ENCODE measurements around the gene PRG3. TPM values are rescaled to one million over a fixed set of nuclear protein-coding genes. Genes with fewer than 3 reads are reported as not detected.

PRG3 gene
- total RNA-seq, 1 experiment from 2014 or later, result not detected

DNA sequence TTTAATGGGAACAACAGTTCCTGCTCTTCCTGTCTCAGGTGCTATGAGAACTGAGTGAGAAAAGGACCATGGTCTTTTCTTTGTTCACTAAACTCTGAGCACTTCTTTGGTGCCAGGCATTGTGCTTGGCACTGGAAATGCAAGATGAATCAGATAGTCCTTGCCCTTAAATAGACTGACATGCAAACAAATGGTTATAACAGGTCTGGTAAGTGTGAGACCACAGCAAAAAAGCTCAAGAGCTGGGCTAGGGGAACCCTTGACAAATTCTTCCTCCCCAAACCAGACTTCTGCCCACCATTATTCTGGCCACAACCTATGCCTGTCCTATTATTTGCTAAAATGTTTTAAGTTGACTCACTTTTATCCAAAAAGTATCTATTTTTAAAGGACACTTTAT, 40.9 kb upstream of the PRG3 start:
- Histone ChIP-seq H4K20me1 (ENCODE audit: insufficient read depth) (no peaks in the 10 kb centered on the region), H3K27ac (ENCODE audit: low read depth, low read length) (no peak overlapping the region), H3K9me2 (ENCODE audit: insufficient read depth) (no peaks in the 10 kb centered on the region), H3K9me3 (ENCODE audit: control insufficient read depth in 1 of 2, insufficient read depth in 1 of 2, low read depth in 1 of 2, low read length in 2 of 2) (no peaks in the 10 kb centered on the region), H3K4me1 (ENCODE audit: control insufficient read depth in 1 of 2, insufficient read depth in 2 of 2, low read length in 2 of 2) (peaks cover 7 to 13% of the 10 kb centered on the region in 2 experiments; a peak in 2 of 4 replicates), H3K9ac (ENCODE audit: low read length) (no peak overlapping the region), H3K36me3 (ENCODE audit: control insufficient read depth in 1 of 2, insufficient read depth in 2 of 2, low read length in 2 of 2) (no peaks in the 10 kb centered on the region; a peak in 1 of 4 replicates), H3K4me3 (replicated peaks in 1 of 2; ENCODE audit: low read depth in 1 of 2, low read length in 2 of 2) (no peak overlapping the region), H2AFZ (ENCODE audit: low read depth, low read length, poor library complexity, severe bottlenecking) (no peak overlapping the region), H3K4me2 (ENCODE audit: low read length) (no peak overlapping the region), H3K79me2 (ENCODE audit: insufficient read depth, low read length) (peaks cover 8% of the 10 kb centered on the region; the same call in 1 of the 2 replicates), H3K27me3 (ENCODE audit: insufficient read depth, low read length) (no peaks in the 10 kb centered on the region; the same call in 1 of the 2 replicates)
- ChIA-PET POLR2A (no interaction called here), RAD21 (ENCODE audit: low non-redundant PET in 1 of 2, low total read pairs in 2 of 2, uncharacterized antibody in 2 of 2, unreplicated experiment in 2 of 2) (no interaction called here), CTCF (no interaction called here)
- DNase-seq (ENCODE audit: low read depth, low spot score) (no peak), ATAC-seq (no peak)
- BruUV-seq (replicated peaks), result no TSS peak
- TF ChIP-seq, protein P1, sequence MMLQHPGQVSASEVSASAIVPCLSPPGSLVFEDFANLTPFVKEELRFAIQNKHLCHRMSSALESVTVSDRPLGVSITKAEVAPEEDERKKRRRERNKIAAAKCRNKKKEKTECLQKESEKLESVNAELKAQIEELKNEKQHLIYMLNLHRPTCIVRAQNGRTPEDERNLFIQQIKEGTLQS (IDR thresholded peaks at IDR 0.05), result no peak
- TF ChIP-seq ZFX (IDR thresholded peaks at IDR 0.05) (no peak), TCF7L2 (IDR thresholded peaks at IDR 0.05; ENCODE audit: borderline replicate concordance, extremely low read depth, insufficient read depth, insufficient read length) (no peak), POLR2AphosphoS5 (IDR thresholded peaks at IDR 0.05; ENCODE audit: low read depth, low read length) (no peak), JUND (IDR thresholded peaks at IDR 0.05) (no peak), POLR2A (IDR thresholded peaks at IDR 0.05; ENCODE audit: borderline replicate concordance, extremely low read depth, insufficient read depth, insufficient read length) (no peak), FOSL1 (IDR thresholded peaks at IDR 0.05; ENCODE audit: low read depth) (no peak), YY1 (IDR thresholded peaks at IDR 0.05; ENCODE audit: extremely low read depth, insufficient replicate concordance, low read depth, low read length) (no peak), SIN3A (IDR thresholded peaks at IDR 0.05; ENCODE audit: low read depth) (no peak), EGR1 (IDR thresholded peaks at IDR 0.05; ENCODE audit: low read depth) (no peak), CTCF (IDR thresholded peaks at IDR 0.05 in 2 of 3, conservative IDR thresholded peaks at IDR 0.05 in 1 of 3; ENCODE audit: borderline replicate concordance in 1 of 3, insufficient read depth in 1 of 3, low read depth in 2 of 3, low read length in 2 of 3) (no peak), SRF (IDR thresholded peaks at IDR 0.05; ENCODE audit: low read depth) (no peak), EZH2 (IDR thresholded peaks at IDR 0.05) (no peak)
- TF ChIP-seq, protein P2, sequence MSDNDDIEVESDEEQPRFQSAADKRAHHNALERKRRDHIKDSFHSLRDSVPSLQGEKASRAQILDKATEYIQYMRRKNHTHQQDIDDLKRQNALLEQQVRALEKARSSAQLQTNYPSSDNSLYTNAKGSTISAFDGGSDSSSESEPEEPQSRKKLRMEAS (IDR thresholded peaks at IDR 0.05), result no peak
- TF ChIP-seq, protein P3, sequence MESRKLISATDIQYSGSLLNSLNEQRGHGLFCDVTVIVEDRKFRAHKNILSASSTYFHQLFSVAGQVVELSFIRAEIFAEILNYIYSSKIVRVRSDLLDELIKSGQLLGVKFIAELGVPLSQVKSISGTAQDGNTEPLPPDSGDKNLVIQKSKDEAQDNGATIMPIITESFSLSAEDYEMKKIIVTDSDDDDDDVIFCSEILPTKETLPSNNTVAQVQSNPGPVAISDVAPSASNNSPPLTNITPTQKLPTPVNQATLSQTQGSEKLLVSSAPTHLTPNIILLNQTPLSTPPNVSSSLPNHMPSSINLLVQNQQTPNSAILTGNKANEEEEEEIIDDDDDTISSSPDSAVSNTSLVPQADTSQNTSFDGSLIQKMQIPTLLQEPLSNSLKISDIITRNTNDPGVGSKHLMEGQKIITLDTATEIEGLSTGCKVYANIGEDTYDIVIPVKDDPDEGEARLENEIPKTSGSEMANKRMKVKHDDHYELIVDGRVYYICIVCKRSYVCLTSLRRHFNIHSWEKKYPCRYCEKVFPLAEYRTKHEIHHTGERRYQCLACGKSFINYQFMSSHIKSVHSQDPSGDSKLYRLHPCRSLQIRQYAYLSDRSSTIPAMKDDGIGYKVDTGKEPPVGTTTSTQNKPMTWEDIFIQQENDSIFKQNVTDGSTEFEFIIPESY (IDR thresholded peaks at IDR 0.05; ENCODE audit: extremely low read depth, insufficient replicate concordance, low read length), result no peak
- TF ChIP-seq, protein P4, sequence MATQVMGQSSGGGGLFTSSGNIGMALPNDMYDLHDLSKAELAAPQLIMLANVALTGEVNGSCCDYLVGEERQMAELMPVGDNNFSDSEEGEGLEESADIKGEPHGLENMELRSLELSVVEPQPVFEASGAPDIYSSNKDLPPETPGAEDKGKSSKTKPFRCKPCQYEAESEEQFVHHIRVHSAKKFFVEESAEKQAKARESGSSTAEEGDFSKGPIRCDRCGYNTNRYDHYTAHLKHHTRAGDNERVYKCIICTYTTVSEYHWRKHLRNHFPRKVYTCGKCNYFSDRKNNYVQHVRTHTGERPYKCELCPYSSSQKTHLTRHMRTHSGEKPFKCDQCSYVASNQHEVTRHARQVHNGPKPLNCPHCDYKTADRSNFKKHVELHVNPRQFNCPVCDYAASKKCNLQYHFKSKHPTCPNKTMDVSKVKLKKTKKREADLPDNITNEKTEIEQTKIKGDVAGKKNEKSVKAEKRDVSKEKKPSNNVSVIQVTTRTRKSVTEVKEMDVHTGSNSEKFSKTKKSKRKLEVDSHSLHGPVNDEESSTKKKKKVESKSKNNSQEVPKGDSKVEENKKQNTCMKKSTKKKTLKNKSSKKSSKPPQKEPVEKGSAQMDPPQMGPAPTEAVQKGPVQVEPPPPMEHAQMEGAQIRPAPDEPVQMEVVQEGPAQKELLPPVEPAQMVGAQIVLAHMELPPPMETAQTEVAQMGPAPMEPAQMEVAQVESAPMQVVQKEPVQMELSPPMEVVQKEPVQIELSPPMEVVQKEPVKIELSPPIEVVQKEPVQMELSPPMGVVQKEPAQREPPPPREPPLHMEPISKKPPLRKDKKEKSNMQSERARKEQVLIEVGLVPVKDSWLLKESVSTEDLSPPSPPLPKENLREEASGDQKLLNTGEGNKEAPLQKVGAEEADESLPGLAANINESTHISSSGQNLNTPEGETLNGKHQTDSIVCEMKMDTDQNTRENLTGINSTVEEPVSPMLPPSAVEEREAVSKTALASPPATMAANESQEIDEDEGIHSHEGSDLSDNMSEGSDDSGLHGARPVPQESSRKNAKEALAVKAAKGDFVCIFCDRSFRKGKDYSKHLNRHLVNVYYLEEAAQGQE (IDR thresholded peaks at IDR 0.05; ENCODE audit: low read depth), result no peak
- intact Hi-C loops (cut with micrococcal nuclease), result no loop called here
